Renal cortex interstitium (tissue), 11 donors: ENCODE data around the gene EMILIN1. TPM values are rescaled to one million over a fixed set of nuclear protein-coding genes. Genes with fewer than 3 reads are reported as not detected.

Source experiments
- DNase-seq, 11 donors: peaks; one replicate each; pipeline ENCODE4 v3.0.0-alpha.2; 2013; ENCODE audit warnings: low read depth in 9 of 11, low spot score in 4 of 11; ENCODE audit errors: extremely low read depth in 1 of 11
- polyA plus RNA-seq, 3 donors: library from polyadenylated mRNA; unstranded; fragments of 120-200 nt; gene quantifications; one replicate each; pipeline ENCODE4 v1.2.1, GENCODE V29; 2013; ENCODE audit not compliant: insufficient read length in 3 of 3

Gene EMILIN1
- polyA plus RNA-seq, 3 donors, result 53.5 to 130 (median 96.3) TPM

- peak; percentile 91 to 98 (median 92) for DNase-seq
Observed at GRCh38 chr2:27050281-27050995, 28.0 kb upstream of the EMILIN1 start.

- DNase-seq, result peak; percentile 88 to 95 (median 91)
Observed at GRCh38 chr2:27050996-27051901, 27.2 kb upstream of the EMILIN1 start, which contains the start of gene AGBL5. TSS of gene AGBL5 (plus strand) at chr2:27051668. CDS start at chr2:27052959, 1,291 bp downstream.

GRCh38 chr2:27051902-27052645, 26.3 kb upstream of the EMILIN1 start:
- no peak for DNase-seq

- DNase-seq, result no peak
Observed at GRCh38 chr2:27053321-27053720, 25.1 kb upstream of the EMILIN1 start.

GRCh38 chr2:27053776-27054175, 24.6 kb upstream of the EMILIN1 start:
- no peak for DNase-seq

GRCh38 chr2:27054721-27055120, 23.7 kb upstream of the EMILIN1 start:
- no peak for DNase-seq

GRCh38 chr2:27057184-27057583, 21.2 kb upstream of the EMILIN1 start:
- DNase-seq, result no peak

GRCh38 chr2:27058210-27058609, 20.2 kb upstream of the EMILIN1 start:
- DNase-seq, result no peak

- no peak for DNase-seq
Observed at GRCh38 chr2:27059141-27059820, 19.1 kb upstream of the EMILIN1 start.

GRCh38 chr2:27060323-27060722, 18.1 kb upstream of the EMILIN1 start:
- no peak for DNase-seq

- DNase-seq, result no peak
Observed at GRCh38 chr2:27065128-27065527, 13.3 kb upstream of the EMILIN1 start.

- DNase-seq, result no peak
Observed at GRCh38 chr2:27067385-27067784, 11.0 kb upstream of the EMILIN1 start.

- no peak for DNase-seq
Observed at GRCh38 chr2:27069436-27069835, 9.0 kb upstream of the EMILIN1 start.

GRCh38 chr2:27069961-27070618, 8.3 kb upstream of the EMILIN1 start:
- DNase-seq, result no peak

- no peak for DNase-seq
Observed at GRCh38 chr2:27070653-27071276, 7.7 kb upstream of the EMILIN1 start.

GRCh38 chr2:27071277-27071989, 7.0 kb upstream of the EMILIN1 start, which contains the start of gene OST4:
TSS of gene OST4 (minus strand) at chr2:27071654.
- DNase-seq, result peak in 10 of 11 donors; percentile 81 to 95 (median 91)
